ENCODE results near the gene LRRK2.

LRRK2 gene

GRCh38 chr12:40336573-40337199 is 111.9 kb downstream of the LRRK2 start:
- no peaks in the 10 kb centered on the region for H3K36me3 ChIP-seq (ENCODE audit: control insufficient read depth, insufficient read depth, low read length)

GRCh38 chr12:40338071-40338470 is 113.3 kb downstream of the LRRK2 start:
- 88 to 90% methylated on average over 1 of the region's 1 CpG for WGBS, 2 experiments
- H3K27me3 ChIP-seq (ENCODE audit: control insufficient read depth, insufficient read depth, low read length, poor library complexity, severe bottlenecking): no peaks in the 10 kb centered on the region
- H3K36me3 ChIP-seq (ENCODE audit: control insufficient read depth, insufficient read depth, low read length): no peaks in the 10 kb centered on the region
- no peaks in the 10 kb centered on the region for H3K4me1 ChIP-seq (ENCODE audit: control insufficient read depth, insufficient read depth, low read length)
- H3K27ac ChIP-seq (ENCODE audit: insufficient read depth, low read depth, low read length, poor library complexity, severe bottlenecking): no peak overlapping the region
- H3K9me3 ChIP-seq (ENCODE audit: control insufficient read depth, low read length): no peaks in the 10 kb centered on the region
- no peak overlapping the region for H3K4me3 ChIP-seq (ENCODE audit: insufficient read depth, low read depth, low read length)

More at GRCh38 chr12:40336573-40337199, 111.9 kb downstream of the LRRK2 start:
- H3K27me3 ChIP-seq (ENCODE audit: control insufficient read depth, insufficient read depth, low read length, poor library complexity, severe bottlenecking): no peaks in the 10 kb centered on the region
- no peak overlapping the region for H3K27ac ChIP-seq (ENCODE audit: insufficient read depth, low read depth, low read length, poor library complexity, severe bottlenecking)
- H3K4me1 ChIP-seq (ENCODE audit: control insufficient read depth, insufficient read depth, low read length): no peaks in the 10 kb centered on the region
- WGBS, 2 experiments: no CpG with 5 or more reads among the region's 1 CpG
- no peak overlapping the region for H3K4me3 ChIP-seq (ENCODE audit: insufficient read depth, low read depth, low read length)
- no peaks in the 10 kb centered on the region for H3K9me3 ChIP-seq (ENCODE audit: control insufficient read depth, low read length)

- H3K4me1 ChIP-seq (ENCODE audit: control insufficient read depth, insufficient read depth, low read length): no peaks in the 10 kb centered on the region
- H3K27ac ChIP-seq (ENCODE audit: insufficient read depth, low read depth, low read length, poor library complexity, severe bottlenecking): no peak overlapping the region
- H3K27me3 ChIP-seq (ENCODE audit: control insufficient read depth, insufficient read depth, low read length, poor library complexity, severe bottlenecking): no peaks in the 10 kb centered on the region
- H3K36me3 ChIP-seq (ENCODE audit: control insufficient read depth, insufficient read depth, low read length): no peaks in the 10 kb centered on the region
- no peak overlapping the region for H3K4me3 ChIP-seq (ENCODE audit: insufficient read depth, low read depth, low read length)
- H3K9me3 ChIP-seq (ENCODE audit: control insufficient read depth, low read length): no peaks in the 10 kb centered on the region
Measured at GRCh38 chr12:40338621-40339020, 113.8 kb downstream of the LRRK2 start.

- Histone ChIP-seq H3K36me3 (ENCODE audit: control insufficient read depth, insufficient read depth, low read length) (no peaks in the 10 kb centered on the region), H3K4me3 (ENCODE audit: insufficient read depth, low read depth, low read length) (no peak overlapping the region), H3K27ac (ENCODE audit: insufficient read depth, low read depth, low read length, poor library complexity, severe bottlenecking) (no peak overlapping the region), H3K27me3 (ENCODE audit: control insufficient read depth, insufficient read depth, low read length, poor library complexity, severe bottlenecking) (no peaks in the 10 kb centered on the region), H3K4me1 (ENCODE audit: control insufficient read depth, insufficient read depth, low read length) (no peaks in the 10 kb centered on the region), H3K9me3 (ENCODE audit: control insufficient read depth, low read length) (no peaks in the 10 kb centered on the region)
- WGBS, 2 experiments: 94 to 96% methylated on average over 2 of the region's 2 CpGs
Measured at GRCh38 chr12:40342010-40342409, 117.2 kb downstream of the LRRK2 start.

GRCh38 chr12:40343124-40343523 is 118.3 kb downstream of the LRRK2 start:
- no peaks in the 10 kb centered on the region for H3K4me1 ChIP-seq (ENCODE audit: control insufficient read depth, insufficient read depth, low read length)
- H3K4me3 ChIP-seq (ENCODE audit: insufficient read depth, low read depth, low read length): no peak overlapping the region
- no peaks in the 10 kb centered on the region for H3K36me3 ChIP-seq (ENCODE audit: control insufficient read depth, insufficient read depth, low read length)
- H3K9me3 ChIP-seq (ENCODE audit: control insufficient read depth, low read length): no peaks in the 10 kb centered on the region
- H3K27me3 ChIP-seq (ENCODE audit: control insufficient read depth, insufficient read depth, low read length, poor library complexity, severe bottlenecking): no peaks in the 10 kb centered on the region
- 94 to 98% methylated on average over 1 to 2 of the region's 4 CpGs for WGBS, 2 experiments
- H3K27ac ChIP-seq (ENCODE audit: insufficient read depth, low read depth, low read length, poor library complexity, severe bottlenecking): no peak overlapping the region

- 95% methylated on average over 1 of the region's 1 CpG; no CpG with 5 or more reads in 1 of the 2 experiments for WGBS, 2 experiments
- Histone ChIP-seq H3K27me3 (ENCODE audit: control insufficient read depth, insufficient read depth, low read length, poor library complexity, severe bottlenecking) (no peaks in the 10 kb centered on the region), H3K4me3 (ENCODE audit: insufficient read depth, low read depth, low read length) (no peak overlapping the region), H3K9me3 (ENCODE audit: control insufficient read depth, low read length) (no peaks in the 10 kb centered on the region), H3K4me1 (ENCODE audit: control insufficient read depth, insufficient read depth, low read length) (no peaks in the 10 kb centered on the region), H3K27ac (ENCODE audit: insufficient read depth, low read depth, low read length, poor library complexity, severe bottlenecking) (no peak overlapping the region), H3K36me3 (ENCODE audit: control insufficient read depth, insufficient read depth, low read length) (no peaks in the 10 kb centered on the region)
Measured at GRCh38 chr12:40344312-40344711, 119.5 kb downstream of the LRRK2 start.

GRCh38 chr12:40351976-40352375 is 127.2 kb downstream of the LRRK2 start:
- Histone ChIP-seq H3K4me3 (ENCODE audit: insufficient read depth, low read depth, low read length) (no peak overlapping the region), H3K4me1 (ENCODE audit: control insufficient read depth, insufficient read depth, low read length) (no peaks in the 10 kb centered on the region), H3K9me3 (ENCODE audit: control insufficient read depth, low read length) (no peaks in the 10 kb centered on the region), H3K27me3 (ENCODE audit: control insufficient read depth, insufficient read depth, low read length, poor library complexity, severe bottlenecking) (no peaks in the 10 kb centered on the region), H3K36me3 (ENCODE audit: control insufficient read depth, insufficient read depth, low read length) (no peaks in the 10 kb centered on the region), H3K27ac (ENCODE audit: insufficient read depth, low read depth, low read length, poor library complexity, severe bottlenecking) (no peak overlapping the region)
- WGBS, 2 experiments: 89% methylated on average over 1 of the region's 1 CpG

GRCh38 chr12:40375076-40375475 is 150.3 kb downstream of the LRRK2 start:
- no peaks in the 10 kb centered on the region for H3K27me3 ChIP-seq (ENCODE audit: control insufficient read depth, insufficient read depth, low read length, poor library complexity, severe bottlenecking)

GRCh38 chr12:40376533-40377267 is 151.9 kb downstream of the LRRK2 start:
- Histone ChIP-seq H3K4me1 (ENCODE audit: control insufficient read depth, insufficient read depth, low read length) (no peaks in the 10 kb centered on the region), H3K27me3 (ENCODE audit: control insufficient read depth, insufficient read depth, low read length, poor library complexity, severe bottlenecking) (no peaks in the 10 kb centered on the region)
- 87 to 95% methylated on average over 4 to 5 of the region's 5 CpGs for WGBS, 2 experiments

More at GRCh38 chr12:40375076-40375475, 150.3 kb downstream of the LRRK2 start:
- no peaks in the 10 kb centered on the region for H3K9me3 ChIP-seq (ENCODE audit: control insufficient read depth, low read length)
- WGBS, 2 experiments: 72 to 75% methylated on average over 5 of the region's 6 CpGs
- no peak overlapping the region for H3K27ac ChIP-seq (ENCODE audit: insufficient read depth, low read depth, low read length, poor library complexity, severe bottlenecking)
- no peak overlapping the region for H3K4me3 ChIP-seq (ENCODE audit: insufficient read depth, low read depth, low read length)
- no peaks in the 10 kb centered on the region for H3K4me1 ChIP-seq (ENCODE audit: control insufficient read depth, insufficient read depth, low read length)
- no peaks in the 10 kb centered on the region for H3K36me3 ChIP-seq (ENCODE audit: control insufficient read depth, insufficient read depth, low read length)

GRCh38 chr12:40378691-40379090 is 153.9 kb downstream of the LRRK2 start:
- Histone ChIP-seq H3K9me3 (ENCODE audit: control insufficient read depth, low read length) (no peaks in the 10 kb centered on the region), H3K27ac (ENCODE audit: insufficient read depth, low read depth, low read length, poor library complexity, severe bottlenecking) (no peak overlapping the region), H3K4me3 (ENCODE audit: insufficient read depth, low read depth, low read length) (no peak overlapping the region), H3K27me3 (ENCODE audit: control insufficient read depth, insufficient read depth, low read length, poor library complexity, severe bottlenecking) (no peaks in the 10 kb centered on the region), H3K36me3 (ENCODE audit: control insufficient read depth, insufficient read depth, low read length) (no peaks in the 10 kb centered on the region), H3K4me1 (ENCODE audit: control insufficient read depth, insufficient read depth, low read length) (no peaks in the 10 kb centered on the region)
- WGBS, 2 experiments: 81 to 83% methylated on average over 1 of the region's 1 CpG

More at GRCh38 chr12:40376533-40377267, 151.9 kb downstream of the LRRK2 start:
- Histone ChIP-seq H3K4me3 (ENCODE audit: insufficient read depth, low read depth, low read length) (no peak overlapping the region), H3K27ac (ENCODE audit: insufficient read depth, low read depth, low read length, poor library complexity, severe bottlenecking) (no peak overlapping the region), H3K36me3 (ENCODE audit: control insufficient read depth, insufficient read depth, low read length) (no peaks in the 10 kb centered on the region), H3K9me3 (ENCODE audit: control insufficient read depth, low read length) (no peaks in the 10 kb centered on the region)

Data from ectodermal cell (in vitro differentiated cells).